GM19193 (cell line): Measurements from ENCODE around the gene DCST2.
A peak's percentile ranks its signal among the peaks of the same experiment; 100 is the strongest.

Experiments used
- POLR2A ChIP-seq: IDR thresholded peaks from 4 replicates; pipeline ENCODE4 v1.6.1; 2011; ENCODE audit not compliant: insufficient read depth, insufficient read length; ENCODE audit errors: extremely low read depth

Gene DCST2

DNA sequence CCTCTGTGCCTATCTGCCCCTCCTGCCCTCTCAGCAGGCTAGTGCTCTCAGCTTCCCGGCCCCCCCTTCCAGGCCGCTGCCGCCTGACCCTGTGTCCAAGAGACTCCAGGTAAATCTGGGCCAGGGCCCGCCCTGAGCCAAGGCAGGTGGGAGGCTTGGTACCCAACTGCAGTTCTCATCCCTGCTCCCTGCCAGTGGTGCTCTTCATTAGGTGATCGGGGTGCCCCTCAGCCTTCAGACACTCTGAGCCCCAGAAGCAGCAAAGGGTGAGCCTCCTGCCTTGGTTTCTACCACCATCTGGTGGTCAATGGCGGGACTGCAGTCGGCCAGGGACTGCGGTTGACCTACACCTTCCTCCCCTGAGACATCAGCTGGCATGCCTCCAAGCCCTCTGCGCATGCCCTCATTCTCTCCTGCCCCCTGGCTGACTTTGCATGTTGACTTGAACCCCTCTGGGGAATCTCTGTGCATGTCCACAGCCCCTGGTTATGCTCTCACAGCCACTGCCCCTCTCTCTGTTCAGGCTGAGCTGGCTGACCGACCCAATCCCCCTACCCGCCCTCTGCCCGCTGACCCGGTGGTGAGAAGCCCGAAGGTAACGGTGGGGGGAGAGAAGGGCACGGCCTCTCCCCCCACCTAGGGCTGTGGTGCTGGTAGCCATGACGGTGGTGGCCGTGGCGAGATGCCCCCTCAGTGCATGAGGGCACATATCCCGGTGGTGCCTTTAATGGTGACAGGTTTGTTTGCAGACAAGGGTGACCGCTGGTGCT lies 28.0 kb upstream of the DCST2 start:
- no peak for TF ChIP-seq POLR2A

DNA sequence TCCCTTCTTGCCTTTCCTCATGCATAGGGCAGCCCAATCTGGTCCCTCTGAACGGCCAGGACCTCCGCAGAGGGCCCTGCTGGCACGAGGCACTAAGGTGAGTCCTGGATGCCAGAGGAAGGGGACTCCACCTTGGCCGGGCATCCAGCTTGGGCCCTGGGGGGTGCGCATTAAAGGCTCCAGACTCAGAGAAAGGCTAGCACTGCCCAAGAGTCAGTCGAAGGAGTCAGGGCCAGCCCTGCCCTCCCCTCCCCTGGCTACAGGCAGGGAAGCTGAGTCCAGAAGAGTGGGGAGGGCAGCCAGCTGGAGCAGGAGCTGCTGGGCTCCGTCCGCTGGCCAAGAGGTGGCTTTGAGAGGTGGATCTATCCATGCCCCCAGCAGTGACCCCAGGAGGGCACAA lies 27.2 kb upstream of the DCST2 start:
- TF ChIP-seq POLR2A, result no peak

DNA sequence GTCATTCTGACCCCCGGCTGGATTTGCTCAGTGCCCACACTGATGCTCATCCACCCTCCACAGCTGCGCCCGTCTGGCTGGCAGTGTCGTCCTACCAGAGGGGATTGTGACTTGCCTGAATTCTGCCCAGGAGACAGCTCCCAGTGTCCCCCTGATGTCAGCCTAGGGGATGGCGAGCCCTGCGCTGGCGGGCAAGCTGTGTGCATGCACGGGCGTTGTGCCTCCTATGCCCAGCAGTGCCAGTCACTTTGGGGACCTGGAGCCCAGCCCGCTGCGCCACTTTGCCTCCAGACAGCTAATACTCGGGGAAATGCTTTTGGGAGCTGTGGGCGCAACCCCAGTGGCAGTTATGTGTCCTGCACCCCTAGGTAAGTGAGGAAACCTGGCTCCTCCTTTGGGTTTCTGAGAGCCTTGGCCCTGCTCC lies 24.2 kb upstream of the DCST2 start:
- TF ChIP-seq POLR2A, result no peak

DNA sequence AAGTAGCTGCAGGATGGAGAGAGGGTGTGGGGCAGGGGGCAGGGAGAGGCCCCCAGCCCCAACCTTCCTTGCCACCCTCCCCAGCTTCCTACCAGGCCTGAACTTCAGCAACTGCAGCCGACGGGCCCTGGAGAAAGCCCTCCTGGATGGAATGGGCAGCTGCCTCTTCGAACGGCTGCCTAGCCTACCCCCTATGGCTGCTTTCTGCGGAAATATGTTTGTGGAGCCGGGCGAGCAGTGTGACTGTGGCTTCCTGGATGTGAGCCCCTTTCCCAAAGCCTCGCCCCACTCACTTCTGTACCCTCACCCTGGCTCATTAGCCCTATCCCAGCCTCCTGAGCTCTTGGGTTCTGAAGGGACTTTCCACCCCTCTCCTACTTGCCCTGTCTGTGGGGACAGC lies 23.5 kb upstream of the DCST2 start:
- TF ChIP-seq POLR2A, result no peak

DNA sequence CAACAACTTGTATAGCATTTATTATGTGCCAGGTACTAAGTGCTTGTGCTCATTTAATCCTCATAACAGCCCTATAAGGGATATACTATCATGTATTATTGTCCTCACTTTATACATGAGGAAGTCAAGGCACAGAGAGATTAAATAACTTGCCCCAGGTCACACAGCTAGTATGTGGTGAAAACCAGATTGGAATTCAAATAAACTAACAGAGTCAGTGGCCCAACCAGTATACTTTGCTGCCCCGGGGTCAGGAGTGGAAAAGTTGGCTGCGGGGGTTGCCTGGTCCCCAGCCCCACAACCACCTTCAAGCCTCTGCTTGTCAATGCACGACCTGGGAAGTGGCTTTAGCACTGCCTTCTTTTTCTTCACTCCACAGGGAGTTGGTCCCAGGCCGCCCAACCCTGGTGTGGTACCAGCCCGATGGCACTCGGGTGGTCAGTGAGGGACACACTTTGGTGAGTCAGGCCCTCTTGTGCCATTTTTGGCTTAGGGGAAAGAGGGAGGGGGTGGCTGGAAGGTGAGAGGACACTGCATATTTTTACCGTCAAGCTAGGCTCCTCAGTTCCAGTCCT lies 20.0 kb upstream of the DCST2 start:
- TF ChIP-seq POLR2A, result no peak

DNA sequence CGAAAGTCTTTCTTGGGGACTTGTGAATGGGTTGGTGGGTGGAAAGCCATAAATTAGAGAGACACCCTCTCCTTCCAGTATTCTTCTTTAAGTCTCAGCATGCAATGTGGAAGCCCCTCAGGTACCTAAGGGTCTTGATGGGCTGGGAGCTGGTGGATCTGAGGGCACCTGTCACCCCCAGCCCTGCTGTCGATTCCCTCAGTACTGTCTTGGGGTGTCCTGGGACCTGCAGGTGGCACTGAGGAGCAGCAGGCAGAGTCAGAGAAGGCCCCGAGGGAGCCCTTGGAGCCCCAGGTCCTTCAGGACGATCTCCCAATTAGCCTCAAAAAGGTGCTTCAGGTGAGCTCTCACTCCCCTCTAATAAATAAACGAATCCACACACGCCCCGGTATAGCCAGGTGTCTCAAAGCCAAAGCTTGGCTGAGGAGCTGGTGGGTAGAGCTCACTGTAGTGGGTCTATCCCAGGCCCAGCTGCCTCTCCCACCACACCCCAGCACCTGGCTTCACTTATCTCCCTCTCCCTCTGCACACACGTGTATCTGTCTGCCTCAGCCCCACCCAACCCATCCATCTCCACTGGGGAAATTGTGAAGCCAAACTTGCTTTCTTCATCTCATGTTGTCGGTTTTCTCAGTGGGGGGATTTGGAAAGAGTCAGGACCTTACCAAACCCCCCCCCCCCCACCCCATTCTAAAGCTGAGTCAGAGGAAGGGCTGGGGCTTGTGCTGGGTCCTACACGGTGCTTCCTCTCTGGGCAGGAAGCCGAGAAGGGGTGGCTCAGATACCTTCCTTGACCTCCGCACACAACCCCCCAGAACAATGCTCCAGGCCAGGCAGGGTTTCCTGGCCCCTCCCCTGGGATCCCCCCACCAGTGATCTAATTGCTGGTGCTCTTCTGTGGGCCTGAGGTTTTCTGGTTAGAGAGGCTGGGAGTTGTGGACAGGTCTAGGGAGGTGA lies 19.1 kb upstream of the DCST2 start:
- TF ChIP-seq POLR2A, result no peak

DNA sequence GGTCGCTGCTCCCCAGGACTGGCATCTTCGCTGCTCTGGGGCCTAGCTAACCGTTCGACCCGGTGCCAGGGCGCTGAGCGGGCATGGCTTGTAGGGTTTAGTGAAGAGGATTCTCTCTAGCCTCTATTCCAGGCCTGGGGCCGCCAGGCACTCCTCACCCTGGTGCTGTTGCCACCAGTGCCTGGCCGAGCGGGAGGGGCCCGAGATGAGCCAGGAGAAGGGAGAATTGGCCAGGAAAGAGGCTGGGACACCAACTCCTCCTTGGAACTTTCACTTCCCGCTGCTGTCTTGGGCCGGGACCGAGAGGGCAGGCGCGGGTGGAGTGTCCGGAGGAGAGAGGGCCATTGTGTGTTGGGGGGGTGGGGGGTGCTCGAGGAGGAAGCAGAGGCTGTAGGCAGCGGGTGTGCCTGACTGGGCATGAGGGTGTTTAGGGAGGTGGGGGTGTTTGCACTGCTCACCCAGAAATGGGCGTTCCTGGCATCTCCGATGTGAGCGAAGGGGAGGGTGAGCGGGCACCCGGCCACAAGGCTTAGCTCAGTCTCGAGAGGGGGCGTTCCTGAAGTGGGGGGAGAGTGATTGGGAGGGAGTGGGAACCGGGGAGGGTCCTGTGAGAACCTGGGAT lies 18.3 kb upstream of the DCST2 start:
- no peak for TF ChIP-seq POLR2A

DNA sequence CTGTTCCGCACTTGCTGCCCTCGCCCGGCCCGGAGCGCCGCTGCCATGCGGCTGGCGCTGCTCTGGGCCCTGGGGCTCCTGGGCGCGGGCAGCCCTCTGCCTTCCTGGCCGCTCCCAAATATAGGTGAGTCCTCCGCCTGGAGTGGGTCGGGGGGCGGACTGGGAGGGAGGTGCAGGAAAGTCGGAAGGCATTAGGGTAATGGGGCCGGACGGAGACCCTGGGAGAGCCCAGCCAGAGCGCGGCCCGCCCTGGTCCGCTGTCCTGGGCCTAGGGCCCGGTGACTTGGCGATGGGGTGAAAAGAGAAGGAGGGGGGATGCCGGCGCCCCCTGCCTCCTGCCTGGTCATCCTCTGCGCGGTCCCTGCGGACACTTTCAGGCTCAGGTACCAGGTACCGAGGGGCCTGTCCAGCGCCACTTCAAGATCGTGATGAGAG lies 17.8 kb upstream of the DCST2 start:
- TF ChIP-seq POLR2A, result peak; percentile 52

DNA sequence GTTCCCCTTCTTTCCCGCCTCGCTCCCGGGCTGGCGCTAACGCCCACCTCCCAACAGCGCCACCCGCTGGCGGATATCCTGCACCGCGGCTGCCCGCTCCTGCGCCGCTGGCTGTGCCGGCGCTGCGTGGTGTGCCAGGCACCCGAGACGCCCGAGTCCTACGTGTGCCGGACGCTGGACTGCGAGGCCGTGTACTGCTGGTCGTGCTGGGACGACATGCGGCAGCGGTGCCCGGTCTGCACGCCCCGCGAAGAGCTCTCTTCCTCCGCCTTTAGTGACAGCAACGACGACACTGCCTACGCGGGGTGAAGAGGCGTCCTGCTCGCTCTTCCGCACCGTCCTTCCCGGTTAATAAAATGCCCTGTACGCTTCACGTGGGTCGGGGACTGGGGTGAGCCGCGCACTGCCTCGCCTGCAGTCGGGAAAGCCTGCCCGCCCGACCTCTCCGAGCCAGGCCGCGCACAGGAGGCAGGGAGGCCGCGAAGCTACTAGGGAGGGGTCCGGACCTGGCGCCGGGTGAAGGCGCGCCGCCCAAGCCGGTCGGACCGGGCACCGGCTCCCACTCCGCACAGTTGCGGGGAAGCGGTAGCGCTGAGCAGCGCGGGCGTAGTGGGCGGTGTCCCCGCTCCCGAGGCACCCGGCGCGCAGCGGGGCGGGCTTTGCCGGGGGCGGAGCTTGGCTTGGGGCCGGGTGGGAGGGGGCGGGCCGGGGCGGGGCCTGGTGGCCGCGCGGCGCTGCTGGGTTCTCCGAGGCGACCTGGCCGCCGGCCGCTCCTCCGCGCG lies 17.2 kb upstream of the DCST2 start, which contains the start of gene ADAM15:
Gene ADAM15, plus strand, starts transcription at position 757 of the 782 bp plus-strand sequence. CDS start 71 bp downstream, outside the sequence.
- TF ChIP-seq POLR2A, result no peak

DNA sequence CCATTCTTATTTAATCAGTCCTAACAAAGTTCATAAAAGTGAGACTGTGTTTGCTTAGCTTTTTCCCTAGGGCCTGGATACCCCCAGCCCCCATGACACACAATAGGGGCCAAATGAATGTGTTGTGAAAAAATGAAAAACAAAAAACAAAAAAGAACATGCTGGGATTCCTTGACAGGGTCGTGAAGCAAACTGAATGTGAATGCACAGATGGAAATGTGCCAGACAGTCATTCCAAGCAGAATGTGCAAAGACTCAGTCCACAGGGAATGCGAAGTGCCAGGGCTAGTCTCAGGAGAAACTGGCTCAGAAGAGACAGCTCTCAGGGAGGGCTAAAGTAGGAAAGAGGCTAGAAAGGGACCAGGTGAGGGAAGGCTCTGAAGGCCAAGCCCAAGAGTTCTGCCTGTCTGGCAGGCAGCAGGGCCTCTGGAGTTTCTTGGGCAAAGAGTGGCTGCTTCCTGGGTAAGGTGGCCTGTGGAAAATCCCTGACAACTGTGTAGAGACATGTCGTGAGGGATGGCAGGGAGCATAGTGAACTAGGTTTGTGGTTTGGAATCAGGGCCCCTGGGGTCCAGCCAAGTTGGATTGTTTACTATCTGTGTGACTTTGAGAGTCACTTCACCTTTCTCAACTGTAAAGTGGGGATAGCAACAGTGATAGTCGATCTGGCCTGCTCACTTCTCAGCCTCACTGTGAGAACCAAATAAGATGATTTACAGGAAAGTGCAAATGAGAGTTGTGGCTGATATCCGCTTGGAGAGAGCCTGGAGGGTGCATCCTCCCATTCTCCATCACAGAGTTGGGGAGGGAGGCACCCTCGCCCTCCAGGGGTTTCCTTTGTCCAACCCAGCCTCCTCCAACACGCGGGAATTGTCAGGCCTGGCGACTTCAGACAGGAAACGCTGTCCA lies 16.3 kb upstream of the DCST2 start:
- no peak for TF ChIP-seq POLR2A

DNA sequence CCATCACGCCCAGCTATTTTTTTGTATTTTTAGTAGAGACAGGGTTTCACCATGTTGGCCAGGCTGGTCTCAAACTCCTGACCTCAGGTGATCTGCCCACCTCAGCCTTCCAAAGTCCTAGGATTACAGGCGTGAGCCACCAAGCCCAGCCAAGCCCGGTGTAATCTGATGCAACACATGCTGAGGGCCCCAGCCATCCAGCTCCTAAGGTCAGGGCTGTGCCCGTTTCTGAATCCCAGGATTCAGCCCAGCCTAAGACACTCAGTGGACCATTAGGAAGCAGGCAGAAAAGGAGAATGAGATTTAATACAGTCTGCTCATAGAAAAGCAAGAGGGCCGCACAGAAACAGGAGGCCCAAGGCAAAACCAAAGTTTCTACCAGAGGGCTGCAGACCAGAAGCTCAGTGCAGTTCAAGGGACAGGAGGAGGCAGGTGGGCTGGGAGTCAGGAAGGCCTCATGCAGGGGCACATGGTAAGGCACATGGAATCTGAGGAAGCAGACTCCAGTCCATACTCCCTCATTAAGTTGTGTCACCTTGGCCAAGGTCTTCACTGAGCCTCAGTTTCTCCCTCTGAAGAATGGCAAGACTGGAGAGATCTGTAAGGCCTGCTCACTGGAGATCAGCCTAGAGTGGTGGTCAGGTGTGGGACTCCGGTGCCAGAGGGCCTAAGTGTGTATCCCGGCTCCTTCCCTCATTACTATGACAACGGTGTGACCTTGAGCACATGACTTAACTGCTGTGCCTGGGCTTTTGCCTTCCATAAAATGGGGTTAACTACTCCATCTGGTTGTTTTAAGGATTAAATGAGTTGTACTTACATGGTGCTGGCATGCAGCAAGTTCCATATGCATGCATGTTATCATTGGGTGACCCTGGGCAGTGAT lies 15.1 kb upstream of the DCST2 start:
- no peak for TF ChIP-seq POLR2A
